Neural cell (in vitro differentiated cells): Measurements from ENCODE around the gene ROCK2.

Experiments used
- CTCF ChIP-seq: fragments of 450-650 bp; IDR thresholded peaks from 2 replicates; pipeline ENCODE4 v1.5.1; 2014; ENCODE audit warnings: antibody characterized with exemption, mild to moderate bottlenecking, moderate library complexity; ENCODE audit not compliant: poor library complexity, severe bottlenecking
- EZH2 ChIP-seq: fragments of 200-600, 300-800 bp; shearing (Covaris generic), sonication (generic); IDR thresholded peaks from 2 replicates; pipeline ENCODE4 v1.6.1; 2014; ENCODE audit warnings: antibody characterized with exemption, low read length, borderline replicate concordance, mild to moderate bottlenecking; ENCODE audit not compliant: insufficient read depth, poor library complexity, severe bottlenecking
- REST ChIP-seq: IDR thresholded peaks from 2 replicates; pipeline ENCODE4 v1.6.1; 2012; ENCODE audit warnings: borderline replicate concordance
- SMC3 ChIP-seq: fragments of 450-650 bp; conservative IDR thresholded peaks from 2 replicates; pipeline ENCODE4 v1.6.1; 2014; ENCODE audit warnings: antibody characterized with exemption, mild to moderate bottlenecking, moderate library complexity; ENCODE audit not compliant: poor library complexity

GRCh38 chr2:11354363-11355154 lies 10.1 kb upstream of the ROCK2 start:
- TF ChIP-seq EZH2 (no peak), CTCF (no peak), SMC3 (no peak), REST (no peak)
